IPS-NIHi11 (cell line): Measurements from ENCODE around the gene CLIC2.

ENCODE experiments used
- DNase-seq: peaks from one replicate; pipeline ENCODE4 v3.0.0; 2012; ENCODE audit warnings: mixed read lengths, low spot score

The CLIC2 gene

DNA sequence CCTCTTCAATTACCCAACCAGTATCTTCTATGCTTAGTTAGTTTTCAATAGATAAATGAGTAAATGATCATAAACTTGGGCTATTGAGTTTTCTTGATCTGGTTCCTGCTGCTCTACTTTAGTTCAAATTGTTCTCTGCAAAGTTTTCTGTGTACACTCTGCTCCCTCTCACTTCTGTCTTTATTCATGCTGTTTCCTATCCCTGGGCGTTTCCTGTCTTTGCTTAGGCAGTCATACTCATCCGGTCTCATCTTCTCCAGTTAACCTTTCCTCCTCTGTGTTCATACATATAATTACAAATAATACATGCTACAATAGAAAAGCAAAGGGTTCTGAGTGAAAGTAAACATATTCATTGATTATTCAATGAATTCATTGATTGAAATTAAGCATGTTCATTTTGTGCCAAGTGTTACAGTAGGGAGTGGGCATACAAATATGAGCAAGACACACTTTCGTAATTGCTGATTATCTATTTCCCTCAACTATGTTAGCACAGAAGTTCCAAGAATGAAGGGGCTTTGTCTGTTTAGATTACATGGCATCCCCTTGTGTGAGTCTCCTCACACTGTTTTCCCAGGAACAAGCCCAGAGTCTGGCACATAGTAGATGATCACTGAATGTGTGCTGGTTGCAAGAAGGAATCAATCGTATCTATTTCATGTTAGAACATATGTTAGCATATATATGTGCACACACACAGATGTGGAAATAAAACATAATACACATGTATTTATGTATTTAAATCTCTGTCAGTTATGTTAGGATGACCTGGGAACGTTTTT lies 71.3 kb downstream of the CLIC2 start:
- no peak for DNase-seq

GRCh38 chrX:155259752-155260151 lies 74.7 kb downstream of the CLIC2 start:
- DNase-seq, result no peak

DNA sequence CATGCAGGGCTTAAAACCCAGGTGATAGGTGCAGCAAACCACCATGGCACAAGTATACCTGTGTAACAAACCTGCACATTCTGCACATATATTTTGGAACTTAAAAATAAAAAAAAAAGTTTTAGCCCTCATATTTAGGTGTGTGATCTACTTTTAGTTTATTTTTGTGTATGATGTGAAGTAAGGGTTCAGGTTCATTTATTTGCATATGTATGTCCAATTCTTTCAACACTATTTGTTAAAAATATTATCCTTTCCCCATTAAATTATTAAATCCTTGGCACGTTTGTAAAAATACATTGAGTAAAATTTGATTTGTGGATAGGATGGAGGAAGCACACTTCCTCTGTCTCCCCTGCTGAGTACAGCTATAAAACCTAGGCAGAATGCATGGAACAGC lies 83.0 kb downstream of the CLIC2 start:
- no peak for DNase-seq

- no peak for DNase-seq
Measured at GRCh38 chrX:155247497-155247896, 86.9 kb downstream of the CLIC2 start.

DNA sequence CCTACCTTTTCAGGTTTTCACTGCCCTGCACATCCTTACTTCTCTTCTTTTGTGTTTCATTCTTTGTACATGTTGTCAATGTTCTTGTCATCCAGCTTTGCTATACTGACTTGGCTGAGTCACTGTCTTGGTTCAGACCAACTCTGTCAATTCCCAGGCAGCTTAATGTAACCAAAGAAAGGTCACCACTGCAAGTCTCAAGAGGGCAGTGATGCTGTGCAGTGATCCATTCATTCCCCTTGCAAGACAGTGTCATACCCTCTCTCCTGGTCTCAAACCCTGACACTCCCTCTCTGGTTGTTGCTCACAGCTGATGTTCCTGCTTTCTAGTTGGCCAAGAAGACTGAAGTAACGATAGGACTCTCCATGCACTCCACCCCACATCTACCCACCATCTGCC lies 87.7 kb downstream of the CLIC2 start:
- no peak for DNase-seq

- no peak for DNase-seq
Measured at GRCh38 chrX:155242300-155242699, 92.1 kb downstream of the CLIC2 start.

- no peak for DNase-seq
Measured at GRCh38 chrX:155237719-155238118, 96.7 kb downstream of the CLIC2 start.

DNA sequence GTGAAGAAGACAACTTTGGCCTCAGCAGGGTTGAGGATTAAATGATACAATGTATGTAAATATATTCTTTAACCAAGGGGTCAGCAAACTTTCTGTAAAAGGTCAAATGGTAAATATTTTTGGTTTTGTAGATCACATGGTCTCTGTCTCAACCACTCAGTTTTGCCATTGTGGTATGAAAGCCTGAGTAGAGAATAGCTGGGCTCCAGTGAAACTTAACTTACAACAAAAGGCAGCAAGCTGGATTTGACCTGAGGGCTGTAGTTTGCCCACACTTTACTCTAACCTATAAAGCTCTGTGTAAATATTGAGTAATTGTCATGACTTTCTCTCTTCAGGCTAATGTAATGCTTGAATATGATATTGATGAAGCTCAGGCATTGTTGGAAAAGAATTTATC lies 98.5 kb downstream of the CLIC2 start:
- no peak for DNase-seq

- no peak for DNase-seq
Measured at GRCh38 chrX:155231163-155231562, 103.3 kb downstream of the CLIC2 start.
